Esophagus muscularis mucosa (tissue), 4 donors: ENCODE data around the gene ANKRD16. TPM values are rescaled to one million over a fixed set of nuclear protein-coding genes. Genes with fewer than 3 reads are reported as not detected.
A peak's percentile ranks its signal among the peaks of the same experiment; 100 is the strongest.
"Not testable (repeated sequence)": the region's sequence is repeated elsewhere in the genome, so short reads cannot be mapped to it uniquely, and the experiment has no call there.

Experiments
- DNase-seq: peaks from one replicate; pipeline ENCODE4 v3.0.0-alpha.2; 2017; ENCODE audit errors: extremely low spot score
- H3K27ac ChIP-seq, 4 donors: fragments of 200-600 bp; sonication (generic); replicated peaks in 1 of 4; 1 replicate in 3 of 4; 2 replicates in 1 of 4; pipeline ENCODE4 v1.5.1; 2016 to 2019; ENCODE audit warnings: mild to moderate bottlenecking in 1 of 4
- H3K27me3 ChIP-seq, 4 donors: fragments of 200-600 bp; sonication (generic); one replicate each; pipeline versions ENCODE4 v1.5.1 to v1.6.0; 2016 to 2019
- H3K36me3 ChIP-seq, 4 donors: fragments of 200-600 bp; sonication (generic); one replicate each; pipeline ENCODE4 v1.5.1; 2016 to 2019
- H3K4me1 ChIP-seq, 4 donors: fragments of 200-600 bp; sonication (generic); one replicate each; pipeline ENCODE4 v1.5.1; 2016 to 2019
- H3K4me3 ChIP-seq, 4 donors: fragments of 200-600 bp; sonication (generic); 1 replicate in 2 of 4; 2 replicates in 2 of 4; pipeline ENCODE4 v1.5.1; 2016 to 2019; ENCODE audit warnings: mild to moderate bottlenecking in 4 of 4, moderate library complexity in 1 of 4
- H3K9me3 ChIP-seq, 4 donors: fragments of 200-600 bp; sonication (generic); 1 replicate in 3 of 4; 2 replicates in 1 of 4; pipeline ENCODE4 v1.5.1; 2016 to 2019
- CTCF ChIP-seq, 3 experiments: fragments of 200-600 bp in 2 of 3; fragments of 450-650 bp in 1 of 3; sonication (generic) in 2 of 3; IDR thresholded peaks; one replicate each; pipeline ENCODE4 v1.5.1; 2017 to 2019; ENCODE audit warnings: antibody characterized with exemption in 3 of 3, mild to moderate bottlenecking in 2 of 3, moderate library complexity in 1 of 3
- EP300 ChIP-seq: sonication (generic); formaldehyde crosslinking; IDR thresholded peaks from one replicate; pipeline ENCODE4 v1.6.1; 2017; ENCODE audit warnings: antibody characterized with exemption
- POLR2A ChIP-seq: fragments of 450-650 bp; IDR thresholded peaks from one replicate; pipeline ENCODE4 v1.6.1; 2017; ENCODE audit warnings: antibody characterized with exemption, moderate library complexity, mild to moderate bottlenecking, low read depth
- POLR2AphosphoS5 ChIP-seq, 2 donors: sonication (generic); formaldehyde crosslinking; IDR thresholded peaks; one replicate each; pipeline ENCODE4 v1.6.1; 2017; ENCODE audit warnings: antibody characterized with exemption in 2 of 2
- WGBS: methylation state at CpG from one replicate; pipeline ENCODE4 v1.1.5; 2018; 5-methylcytosine and 5-hydroxymethylcytosine counted together
- intact Hi-C: fragments of 100-400 bp; cut with DNase I; formaldehyde crosslinking; loops from one replicate; pipeline ENCODE4 v1.15.1; 2023
- total RNA-seq, 4 donors: library from RNA; depleted of rRNA; stranded (reverse); fragments of >200 nt; gene quantifications; one replicate each; pipeline versions ENCODE4 v1.1.0 to v1.2.1, GENCODE V29; 2016

Gene ANKRD16
- total RNA-seq, 4 donors from 2014 or later, result 5.1 to 9.0 (median 5.9) TPM

- peak overlapping the region in 3 of 4 donors; percentile 3 to 51 (median 19) for H3K27ac ChIP-seq
These were observed 49.1 kb downstream of the ANKRD16 start for GRCh38 chr10:5840314-5841307.

GRCh38 chr10:5836181-5836580, 53.5 kb downstream of the ANKRD16 start:
- WGBS, result 100% methylated on average over 2 of the region's 2 CpGs
- H3K9me3 ChIP-seq, DNase-seq, H3K4me1 ChIP-seq, intact Hi-C loops, H3K27me3 ChIP-seq, H3K4me3 ChIP-seq, H3K27ac ChIP-seq, H3K36me3 ChIP-seq: not testable (repeated sequence)

More at GRCh38 chr10:5840314-5841307, 49.1 kb downstream of the ANKRD16 start:
- 43% methylated on average over 39 of the region's 40 CpGs for WGBS
- DNase-seq, result no peak
- Histone ChIP-seq H3K4me1 (peaks cover 0 to 21% (median 9%) of the 10 kb centered on the region in 4 donors), H3K27me3 (no peaks in the 10 kb centered on the region), H3K4me3 (peak overlapping the region; percentile 3 to 18 (median 12)), H3K36me3 (no peaks in the 10 kb centered on the region), H3K9me3 (no peaks in the 10 kb centered on the region)
- intact Hi-C loops, result no loop called here
- TF ChIP-seq EP300, result no peak
- TF ChIP-seq CTCF (IDR thresholded peaks at IDR 0.05), result no peak
- TF ChIP-seq POLR2A, result no peak
- no peak for TF ChIP-seq POLR2AphosphoS5 (IDR thresholded peaks at IDR 0.05)

- WGBS, result 98% methylated on average over 13 of the region's 15 CpGs
- H3K36me3 ChIP-seq, result no peaks in the 10 kb centered on the region
- no peaks in the 10 kb centered on the region for H3K9me3 ChIP-seq
- H3K27ac ChIP-seq, result no peak overlapping the region
- no peak for TF ChIP-seq EP300
- TF ChIP-seq POLR2AphosphoS5 (IDR thresholded peaks at IDR 0.05), result no peak
- TF ChIP-seq CTCF (IDR thresholded peaks at IDR 0.05), result no peak
- no peak for TF ChIP-seq POLR2A
- H3K4me3 ChIP-seq, result no peak overlapping the region
- no peak for DNase-seq
- H3K27me3 ChIP-seq, result peaks cover 0 to 6% (median 0%) of the 10 kb centered on the region in 4 donors
- peaks cover 0 to 9% (median 1%) of the 10 kb centered on the region in 4 donors for H3K4me1 ChIP-seq
- intact Hi-C loops, result no loop called here
These were observed 54.1 kb downstream of the ANKRD16 start for GRCh38 chr10:5835446-5836095.

GRCh38 chr10:5833814-5834213, 55.9 kb downstream of the ANKRD16 start:
- intact Hi-C loops, result no loop called here
- TF ChIP-seq POLR2AphosphoS5 (IDR thresholded peaks at IDR 0.05), result no peak
- TF ChIP-seq CTCF (IDR thresholded peaks at IDR 0.05), result no peak
- no peak for TF ChIP-seq EP300
- TF ChIP-seq POLR2A, result no peak
- no peak for DNase-seq
- H3K27me3 ChIP-seq, result peaks cover 0 to 6% (median 0%) of the 10 kb centered on the region in 4 donors
- no peaks in the 10 kb centered on the region for H3K36me3 ChIP-seq
- 51% methylated on average over 6 of the region's 6 CpGs for WGBS
- H3K4me1 ChIP-seq, result no peaks in the 10 kb centered on the region
- no peaks in the 10 kb centered on the region for H3K9me3 ChIP-seq
- H3K4me3 ChIP-seq, result no peak overlapping the region
- no peak overlapping the region for H3K27ac ChIP-seq

- no peak for DNase-seq
These were observed 56.7 kb downstream of the ANKRD16 start for GRCh38 chr10:5832946-5833345.

More at GRCh38 chr10:5832946-5833345, 56.7 kb downstream of the ANKRD16 start:
- TF ChIP-seq POLR2A (no peak), CTCF (IDR thresholded peaks at IDR 0.05) (no peak), EP300 (no peak), POLR2AphosphoS5 (IDR thresholded peaks at IDR 0.05) (no peak)
- Histone ChIP-seq H3K9me3 (no peaks in the 10 kb centered on the region), H3K36me3 (no peaks in the 10 kb centered on the region), H3K27ac (no peak overlapping the region), H3K4me1 (no peaks in the 10 kb centered on the region), H3K4me3 (no peak overlapping the region), H3K27me3 (peaks cover 0 to 6% (median 0%) of the 10 kb centered on the region in 4 donors)
- intact Hi-C loops, result no loop called here
- 86% methylated on average over 12 of the region's 13 CpGs for WGBS
